SH-SY5Y (cell line): ENCODE results near the gene TUBA3E.
"Not testable (repeated sequence)": the region's sequence is repeated elsewhere in the genome, so short reads cannot be mapped to it uniquely, and the experiment has no call there.

Experiments used
- GATA2 ChIP-seq: IDR thresholded peaks from 2 replicates; pipeline ENCODE4 v1.6.1; 2011; ENCODE audit warnings: mild to moderate bottlenecking, low read depth, low read length
- GATA3 ChIP-seq: IDR thresholded peaks from 2 replicates; pipeline ENCODE4 v1.6.1; 2011; ENCODE audit warnings: low read depth, mild to moderate bottlenecking, low read length, moderate library complexity

DNA sequence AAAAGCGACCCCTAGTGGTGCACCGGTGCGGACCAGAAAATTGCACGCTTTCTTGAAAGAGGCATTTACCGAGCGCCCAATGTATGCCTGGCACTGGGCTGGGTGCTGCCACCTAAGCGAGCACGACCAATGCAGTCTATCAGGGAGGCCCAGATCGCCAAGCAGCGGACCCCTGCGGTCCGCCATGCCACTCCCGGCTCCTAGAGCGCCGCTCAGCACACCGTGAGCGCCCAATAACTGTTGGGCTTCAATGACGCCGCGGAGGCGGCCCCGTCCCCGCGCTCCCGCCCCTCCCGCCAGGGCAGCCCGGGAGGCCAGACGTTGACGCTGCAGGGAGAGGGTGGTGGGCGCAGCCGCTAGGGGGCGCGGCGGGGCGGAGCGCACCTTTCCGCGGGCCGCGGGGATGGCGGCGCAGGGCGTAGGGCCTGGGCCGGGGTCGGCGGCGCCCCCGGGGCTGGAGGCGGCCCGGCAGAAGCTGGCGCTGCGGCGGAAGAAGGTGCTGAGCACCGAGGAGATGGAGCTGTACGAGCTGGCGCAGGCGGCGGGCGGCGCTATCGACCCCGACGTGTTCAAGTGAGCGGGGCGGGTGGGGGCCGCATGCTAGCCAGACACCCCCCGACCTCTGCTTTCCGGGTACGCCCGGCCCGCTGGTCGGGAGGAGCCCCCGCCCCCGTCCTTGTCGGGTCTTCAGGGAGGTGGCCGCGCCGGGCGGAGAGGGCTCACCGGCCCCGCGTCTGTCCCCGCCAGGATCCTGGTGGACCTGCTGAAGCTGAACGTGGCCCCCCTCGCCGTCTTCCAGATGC is 16.2 kb downstream of the TUBA3E start, which contains the start of gene MZT2B:
- TF ChIP-seq GATA2, GATA3: not testable (repeated sequence)
